GM19023 (cell line): ENCODE results near the gene GPR32.
"Not testable (repeated sequence)": the region's sequence is repeated elsewhere in the genome, so short reads cannot be mapped to it uniquely, and the experiment has no call there.

Experiments
- ATAC-seq: cut with Tn5 transposase; IDR thresholded peaks from one replicate; pipeline ENCODE4 v1.9.1; 2021; ENCODE audit warnings: mild to moderate bottlenecking, moderate library complexity; ENCODE audit not compliant: unreplicated experiment

GPR32 gene

GRCh38 chr19:50797781-50798658 is 27.8 kb downstream of the GPR32 start:
- no peak for ATAC-seq

GRCh38 chr19:50798659-50799546 is 28.6 kb downstream of the GPR32 start:
- no peak for ATAC-seq

- no peak for ATAC-seq
Observed at GRCh38 chr19:50799547-50799851, 29.2 kb downstream of the GPR32 start.

DNA sequence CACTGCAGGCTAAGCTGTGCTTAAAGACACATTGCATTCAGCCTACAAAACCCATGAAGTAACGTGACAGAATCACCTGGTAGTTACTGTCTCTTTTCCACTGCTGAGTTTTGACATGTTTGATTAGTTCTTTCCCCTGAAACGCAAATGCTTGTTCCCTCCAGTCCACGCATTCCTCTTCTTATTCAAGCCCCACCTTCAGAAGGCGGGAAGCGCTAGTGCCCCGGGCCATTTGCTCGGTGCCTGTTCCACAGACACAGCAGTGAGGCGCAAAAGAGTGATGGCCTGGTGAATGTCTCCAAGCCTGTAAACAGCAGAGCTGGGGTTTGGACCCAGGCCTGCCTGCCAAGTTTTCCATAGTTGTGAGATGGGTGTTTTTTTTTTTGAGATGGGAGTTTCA is 30.8 kb downstream of the GPR32 start:
- ATAC-seq, result no peak

DNA sequence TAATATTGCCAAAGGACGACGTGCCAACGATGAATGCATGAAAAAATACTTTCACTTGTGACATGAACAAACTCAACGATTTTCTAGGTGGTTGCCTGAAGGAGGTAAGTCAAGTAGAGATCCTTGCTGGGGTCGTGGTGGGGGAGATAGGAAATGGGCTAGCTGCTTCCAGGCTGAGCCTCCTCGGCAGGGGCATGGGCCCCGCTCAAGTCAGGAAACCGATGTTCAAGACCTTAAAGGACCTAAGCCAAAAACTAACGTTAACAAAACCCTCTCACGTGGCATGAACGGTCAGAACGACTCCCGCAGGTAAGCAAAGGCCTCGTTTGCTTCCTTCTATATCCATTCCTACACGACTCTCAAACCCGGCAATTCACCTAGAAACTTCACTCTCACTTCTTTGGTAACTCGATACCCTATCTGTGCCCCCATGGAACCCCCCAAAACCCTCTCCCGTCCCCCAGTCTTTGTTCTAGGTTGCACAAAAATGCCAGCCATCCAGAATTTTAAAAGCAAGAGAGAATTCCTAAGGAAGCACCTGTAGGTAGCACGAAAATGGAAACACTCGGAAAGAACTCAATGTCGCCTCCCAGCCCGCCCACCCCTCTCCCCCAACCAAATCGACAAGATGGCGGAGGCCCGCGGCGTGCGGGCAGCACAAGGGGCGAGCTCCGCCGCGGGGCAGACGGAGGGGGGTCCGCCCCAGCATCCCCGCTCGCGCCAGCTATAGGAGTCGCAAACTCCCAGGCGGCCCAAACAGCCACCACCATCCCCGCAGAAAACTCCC is 33.6 kb downstream of the GPR32 start:
- ATAC-seq, result peak; percentile 5

DNA sequence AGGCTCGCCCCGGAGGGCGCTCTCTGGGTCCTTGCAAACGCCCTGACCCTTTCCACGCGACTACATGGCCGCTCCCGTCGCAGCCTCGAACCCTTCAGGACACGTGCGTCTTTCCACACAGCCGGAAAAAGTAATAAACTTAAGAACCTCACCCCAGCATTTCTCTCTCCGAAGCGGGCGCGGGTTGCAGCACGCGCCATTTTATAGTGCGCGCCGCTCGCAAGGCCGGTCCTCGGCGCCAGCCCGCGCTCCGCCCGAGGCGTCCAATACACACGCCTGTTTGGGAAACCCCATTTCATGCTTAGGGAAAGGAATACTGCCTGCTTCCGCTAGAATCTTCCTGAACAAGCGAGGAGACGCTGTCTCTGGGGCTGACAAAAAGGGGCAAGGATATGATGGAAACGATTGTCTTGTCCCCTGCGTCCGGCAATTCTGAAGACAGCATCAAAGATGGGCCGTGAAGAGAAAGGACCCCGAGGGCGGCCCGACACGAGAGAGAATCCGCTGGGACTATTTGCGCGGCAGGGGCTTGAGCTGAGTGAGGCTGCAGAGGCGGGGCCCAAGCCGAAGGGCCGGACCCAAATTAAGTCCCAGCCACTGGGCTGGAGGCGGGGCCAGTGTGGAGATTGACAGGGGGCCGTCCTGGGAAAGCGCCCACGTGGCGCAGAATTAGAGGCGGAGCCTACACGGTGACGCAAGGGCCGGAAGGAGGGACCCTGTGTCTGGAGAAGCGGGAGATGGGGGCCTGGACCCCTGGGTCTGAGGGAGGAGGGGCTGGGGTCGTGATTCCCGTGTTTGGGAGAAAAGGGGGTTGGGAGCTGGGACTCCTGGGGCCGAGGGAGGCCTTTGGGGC is 34.4 kb downstream of the GPR32 start:
- peak; percentile 92 for ATAC-seq

DNA sequence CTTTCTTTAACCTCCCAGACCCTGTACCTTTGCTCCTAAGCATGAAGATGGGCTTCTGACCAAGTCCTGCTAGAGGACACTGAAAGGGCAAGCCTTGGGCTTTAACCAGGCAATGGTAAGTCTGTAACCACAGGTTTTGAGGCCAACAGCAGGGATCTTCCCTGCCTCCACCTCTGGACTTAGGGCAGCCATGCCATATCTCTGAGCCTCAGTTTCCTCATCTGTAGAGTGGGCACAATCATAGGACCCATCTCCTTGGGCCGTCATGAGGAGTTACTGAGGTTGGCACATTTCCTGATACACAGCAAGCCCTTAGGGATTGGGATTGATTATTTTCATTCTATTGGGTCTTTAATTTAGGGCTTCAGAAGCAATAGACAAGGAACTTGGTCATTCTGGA is 38.6 kb downstream of the GPR32 start:
- no peak for ATAC-seq

- ATAC-seq, result not testable (repeated sequence)
Observed at GRCh38 chr19:50811622-50812238, 41.5 kb downstream of the GPR32 start.

- ATAC-seq, result no peak
Observed at GRCh38 chr19:50812474-50812873, 42.2 kb downstream of the GPR32 start.

GRCh38 chr19:50814883-50815282 is 44.6 kb downstream of the GPR32 start:
- no peak for ATAC-seq

GRCh38 chr19:50815439-50815838 is 45.2 kb downstream of the GPR32 start:
- no peak for ATAC-seq

DNA sequence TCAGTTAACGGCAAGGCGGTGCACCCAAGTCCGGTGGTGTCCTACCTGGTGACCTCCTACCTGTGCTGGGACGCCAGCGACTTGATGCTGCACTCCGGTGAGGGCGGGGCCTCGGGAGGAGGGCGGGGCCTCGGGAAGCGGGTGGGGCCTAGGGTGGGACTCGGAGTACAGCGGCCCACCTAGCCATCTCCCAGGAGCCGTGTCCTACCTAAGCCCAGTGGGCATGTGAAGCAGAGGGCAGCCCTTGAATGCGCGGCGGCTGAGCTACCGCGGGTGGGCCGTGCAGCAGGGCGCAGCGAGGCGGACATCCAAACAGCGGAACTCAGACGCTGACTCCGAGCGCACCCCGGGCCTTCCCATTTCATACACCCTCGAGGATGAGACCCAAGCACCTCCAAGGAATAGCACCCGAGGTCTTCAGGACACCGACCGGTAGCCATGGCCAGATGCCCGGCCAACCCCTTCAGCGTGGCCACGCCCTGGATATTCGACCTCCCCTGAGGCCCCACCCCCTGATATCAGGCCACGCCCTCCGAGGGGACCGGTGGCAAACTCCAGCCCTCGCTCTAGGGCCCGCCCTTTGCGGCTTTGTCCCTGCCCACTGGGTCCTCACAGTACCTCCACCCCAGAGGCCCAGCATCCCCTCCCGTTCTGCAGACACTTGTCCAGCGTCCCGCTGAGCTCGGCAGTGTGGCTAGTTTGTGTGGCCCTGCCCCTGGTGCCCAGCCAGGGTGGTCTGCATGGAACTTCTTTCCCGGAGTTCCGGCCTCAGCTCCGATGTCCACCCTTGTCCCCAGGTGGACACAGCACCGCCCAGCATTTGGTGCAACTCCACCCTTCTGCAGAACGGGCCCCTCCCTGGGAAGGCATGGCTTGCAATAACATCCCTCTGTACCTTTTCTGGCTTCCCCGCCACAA is 47.9 kb downstream of the GPR32 start:
- peak; percentile 53 for ATAC-seq

GRCh38 chr19:50818859-50819472 is 48.7 kb downstream of the GPR32 start:
- no peak for ATAC-seq

DNA sequence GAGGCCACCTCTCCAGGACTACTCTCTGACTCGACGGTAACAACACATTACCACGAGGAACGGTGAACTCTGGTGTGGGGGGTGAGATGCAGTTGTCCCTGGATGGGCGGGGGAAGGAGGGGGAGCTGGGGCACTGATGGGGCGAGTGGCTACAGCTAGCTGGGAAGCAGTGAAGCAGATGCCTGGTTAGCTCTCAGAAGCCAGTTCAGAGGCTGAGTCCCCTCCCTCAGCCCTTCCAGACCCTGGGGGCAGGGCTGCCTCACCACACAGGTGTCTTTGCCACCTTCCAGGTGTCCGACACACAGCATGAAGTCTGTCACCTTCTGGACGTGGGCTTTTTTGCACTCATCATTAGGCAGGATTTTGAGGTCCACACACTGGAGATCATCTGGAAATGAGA is 49.4 kb downstream of the GPR32 start:
- ATAC-seq, result no peak

DNA sequence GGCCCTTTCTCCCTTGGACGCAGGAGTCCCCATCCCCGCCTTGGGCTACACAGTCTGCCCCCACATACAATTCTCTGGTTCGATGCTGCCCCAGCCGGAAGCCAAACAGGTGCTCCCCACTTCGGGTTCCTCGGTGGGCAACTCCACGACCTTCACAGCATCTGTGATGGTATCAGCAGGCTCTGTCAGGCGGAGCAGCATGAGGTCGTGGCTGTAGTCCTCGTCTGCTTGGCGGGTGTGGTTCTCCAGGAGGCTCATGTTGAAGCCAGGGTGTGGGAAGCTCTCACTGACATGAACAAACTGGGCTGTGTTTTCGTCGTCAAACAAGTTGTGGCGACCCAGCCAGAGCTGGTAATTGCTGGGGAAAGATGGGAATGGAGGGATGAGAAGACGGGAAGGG is 49.8 kb downstream of the GPR32 start:
- ATAC-seq, result no peak

DNA sequence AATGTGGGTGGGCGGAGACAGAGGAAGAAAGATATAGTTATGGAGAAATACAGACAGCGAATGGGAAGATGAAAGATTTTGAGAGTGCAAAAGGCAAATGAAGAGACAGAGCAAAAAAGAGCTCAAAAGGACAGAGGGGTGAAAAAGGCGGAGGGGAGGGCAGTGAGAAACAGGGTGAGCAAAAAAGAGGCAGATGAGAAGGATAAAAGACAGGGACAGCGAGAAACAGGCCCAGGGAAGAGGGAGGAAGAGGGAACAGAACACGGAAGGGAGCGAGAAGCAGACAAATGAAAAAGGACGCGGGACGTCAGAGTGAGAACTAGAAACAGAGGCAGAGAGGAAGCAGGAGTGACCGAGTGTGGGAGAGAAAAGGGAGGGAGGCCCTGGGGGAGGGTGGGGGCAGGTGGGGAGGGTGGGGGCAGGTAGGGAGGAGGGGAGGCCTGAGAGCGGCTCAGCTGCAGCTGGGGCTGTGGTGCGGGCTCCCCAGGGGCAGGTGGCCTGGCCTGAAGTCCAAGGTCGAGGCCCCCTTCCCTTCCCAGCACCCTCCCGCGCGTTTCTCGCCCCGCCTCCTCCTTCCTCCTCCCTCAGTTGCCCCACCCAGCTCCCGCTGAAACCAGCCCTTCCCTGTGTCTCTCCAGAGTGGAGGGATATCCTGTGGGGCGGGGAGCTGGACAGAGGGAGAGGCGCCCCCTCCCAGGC is 50.4 kb downstream of the GPR32 start:
- no peak for ATAC-seq

DNA sequence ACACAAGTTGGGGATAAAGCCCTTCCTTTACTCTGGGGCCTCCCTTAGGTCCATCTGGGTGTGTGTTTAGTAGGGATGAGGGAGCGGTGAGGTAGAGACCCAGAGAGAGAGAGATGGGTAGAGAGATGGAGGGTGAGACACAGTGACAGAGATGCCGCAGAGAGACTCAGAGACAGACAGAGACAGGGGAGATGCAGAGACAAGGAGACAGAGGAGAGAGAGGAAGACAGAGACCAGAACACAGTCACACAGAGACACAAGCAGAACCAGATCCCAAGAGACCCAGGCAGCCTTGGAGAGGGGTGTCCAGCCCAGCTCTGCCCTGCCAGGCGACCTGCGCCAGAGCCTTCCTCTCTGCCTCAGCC is 51.0 kb downstream of the GPR32 start:
- no peak for ATAC-seq
